CD4-positive, alpha-beta T cell (primary cell): Measurements from ENCODE around the gene GRID2. TPM values are rescaled to one million over a fixed set of nuclear protein-coding genes. Genes with fewer than 3 reads are reported as not detected.

Experiments
- ATAC-seq: fragments of 200-7000 bp; cut with Tn5 transposase; one replicate; pipeline ENCODE4 v1.10.0; 2022; ENCODE audit warnings: mild to moderate bottlenecking; ENCODE audit not compliant: poor library complexity
- CTCF ChIA-PET: fragments of 350-600 bp; sonication (Branson Sonifier 250); formaldehyde crosslinking; loops from one replicate; lab custom pipeline; 2021; ENCODE audit warnings: antibody characterized with exemption, inconsistent platforms; lab: Charles Lee
- POLR2A ChIA-PET: fragments of 350-600 bp; sonication (Branson Sonifier 250); formaldehyde crosslinking; loops from one replicate; lab custom pipeline; 2021; ENCODE audit warnings: antibody characterized with exemption, inconsistent platforms; lab: Charles Lee
- DNase-seq, 14 experiments: peaks; one replicate each; pipeline ENCODE4 v3.0.0-alpha.2; 2013 to 2020; ENCODE audit warnings: mixed read lengths in 2 of 14
- H3K27ac ChIP-seq, 2 donors: one replicate each; pipeline versions ENCODE4 v1.5.1 to v1.7.0; 2013; ENCODE audit warnings: low read length in 2 of 2, low read depth in 1 of 2, mild to moderate bottlenecking in 1 of 2
- H3K27me3 ChIP-seq, 2 experiments: 1 replicate in 1 of 2; 2 replicates in 1 of 2; pipeline versions ENCODE4 v1.6.1 to v1.7.0; 2013; ENCODE audit warnings: low read length in 2 of 2, control low read depth in 1 of 2, mild to moderate bottlenecking in 1 of 2, moderate library complexity in 1 of 2; ENCODE audit not compliant: insufficient read depth in 2 of 2, control insufficient read depth in 1 of 2
- H3K36me3 ChIP-seq: one replicate; pipeline ENCODE4 v1.6.1; 2013; ENCODE audit warnings: low read length, control low read depth; ENCODE audit not compliant: insufficient read depth
- H3K4me1 ChIP-seq: one replicate; pipeline ENCODE4 v1.6.1; 2013; ENCODE audit warnings: low read length, control low read depth; ENCODE audit not compliant: insufficient read depth
- H3K4me3 ChIP-seq: one replicate; pipeline ENCODE4 v1.5.1; 2013; ENCODE audit warnings: mild to moderate bottlenecking, low read length, moderate library complexity
- H3K9me3 ChIP-seq, 2 experiments: 1 replicate in 1 of 2; 2 replicates in 1 of 2; pipeline versions ENCODE4 v1.6.1 to v1.7.0; 2013; ENCODE audit warnings: low read length in 2 of 2, mild to moderate bottlenecking in 2 of 2, control low read depth in 1 of 2, moderate library complexity in 1 of 2; ENCODE audit not compliant: control insufficient read depth in 1 of 2, insufficient read depth in 1 of 2
- H3K27ac Mint-ChIP-seq: one replicate; pipeline ENCODE4 v1.8.0; 2020; ENCODE audit warnings: mixed read lengths
- H3K27me3 Mint-ChIP-seq: one replicate; pipeline ENCODE4 v1.8.0; 2021; ENCODE audit warnings: mixed read lengths
- H3K36me3 Mint-ChIP-seq: one replicate; pipeline ENCODE4 v1.8.0; 2021; ENCODE audit warnings: low read depth, mixed read lengths
- H3K4me1 Mint-ChIP-seq: one replicate; pipeline ENCODE4 v1.8.0; 2021; ENCODE audit warnings: low read depth, mixed read lengths
- H3K4me3 Mint-ChIP-seq: one replicate; pipeline ENCODE4 v1.8.0; 2020; ENCODE audit warnings: mild to moderate bottlenecking, mixed read lengths
- H3K9me3 Mint-ChIP-seq: one replicate; pipeline ENCODE4 v1.8.0; 2020; ENCODE audit warnings: mixed read lengths
- intact Hi-C, 2 experiments: fragments of 100-400 bp; cut with DNase I in 1 of 2; cut with micrococcal nuclease in 1 of 2; formaldehyde crosslinking; loops; one replicate each; pipeline versions ENCODE4 v1.15.1 to v1.9.0; 2023 to 2025; cut with DNase I, micrococcal nuclease
- total RNA-seq, 174 experiments: library from RNA in 2 of 174; stranded (reverse) in 2 of 174; gene quantifications; one replicate each; pipeline ENCODE4 v1.2.3 and lab custom pipeline; 2021 to 2026
- TF ChIP-seq, protein P1 (sequence below): fragments of 200-600 bp; IDR thresholded peaks from one replicate; pipeline ENCODE4 v1.8.0; 2022; ENCODE audit warnings: antibody characterized with exemption, mild to moderate bottlenecking

The GRID2 gene
- total RNA-seq, 2 experiments from 2014 or later, result not detected

DNA sequence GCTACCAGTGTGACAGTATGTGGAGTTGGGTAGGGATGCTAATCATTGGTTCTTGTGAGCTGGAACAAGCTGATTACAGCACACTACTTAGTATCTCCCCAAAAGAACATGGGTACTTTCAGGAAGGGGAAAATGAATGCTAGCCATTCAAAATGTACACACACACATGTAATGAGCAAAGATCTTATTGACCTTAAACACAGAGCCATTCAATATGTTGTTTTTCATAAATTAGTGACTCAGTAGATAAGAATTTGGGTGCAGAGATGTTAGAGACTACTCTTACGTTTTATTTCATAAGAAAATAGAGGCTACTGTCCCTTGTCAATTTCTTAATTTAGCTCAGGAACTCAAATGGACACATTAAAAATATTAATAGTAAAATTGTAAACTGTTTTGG is 1015.3 kb downstream of the GRID2 start:
- intact Hi-C loops, result no loop called here
- Histone ChIP-seq H3K36me3 (no peaks in the 10 kb centered on the region), H3K27me3 (no peaks in the 10 kb centered on the region), H3K4me1 (no peaks in the 10 kb centered on the region), H3K27ac (no peak overlapping the region), H3K4me3 (no peak overlapping the region), H3K9me3 (no peaks in the 10 kb centered on the region)
- ChIA-PET CTCF (no interaction called here), POLR2A (no interaction called here)
- Mint-ChIP-seq H3K4me1 (no peaks in the 10 kb centered on the region), H3K36me3 (no peaks in the 10 kb centered on the region), H3K9me3 (peaks cover 10% of the 10 kb centered on the region), H3K27ac (no peak overlapping the region), H3K27me3 (no peaks in the 10 kb centered on the region), H3K4me3 (no peak overlapping the region)
- DNase-seq, result no peak
- no peak for ATAC-seq
- TF ChIP-seq, protein P1, sequence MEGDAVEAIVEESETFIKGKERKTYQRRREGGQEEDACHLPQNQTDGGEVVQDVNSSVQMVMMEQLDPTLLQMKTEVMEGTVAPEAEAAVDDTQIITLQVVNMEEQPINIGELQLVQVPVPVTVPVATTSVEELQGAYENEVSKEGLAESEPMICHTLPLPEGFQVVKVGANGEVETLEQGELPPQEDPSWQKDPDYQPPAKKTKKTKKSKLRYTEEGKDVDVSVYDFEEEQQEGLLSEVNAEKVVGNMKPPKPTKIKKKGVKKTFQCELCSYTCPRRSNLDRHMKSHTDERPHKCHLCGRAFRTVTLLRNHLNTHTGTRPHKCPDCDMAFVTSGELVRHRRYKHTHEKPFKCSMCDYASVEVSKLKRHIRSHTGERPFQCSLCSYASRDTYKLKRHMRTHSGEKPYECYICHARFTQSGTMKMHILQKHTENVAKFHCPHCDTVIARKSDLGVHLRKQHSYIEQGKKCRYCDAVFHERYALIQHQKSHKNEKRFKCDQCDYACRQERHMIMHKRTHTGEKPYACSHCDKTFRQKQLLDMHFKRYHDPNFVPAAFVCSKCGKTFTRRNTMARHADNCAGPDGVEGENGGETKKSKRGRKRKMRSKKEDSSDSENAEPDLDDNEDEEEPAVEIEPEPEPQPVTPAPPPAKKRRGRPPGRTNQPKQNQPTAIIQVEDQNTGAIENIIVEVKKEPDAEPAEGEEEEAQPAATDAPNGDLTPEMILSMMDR, result no peak

DNA sequence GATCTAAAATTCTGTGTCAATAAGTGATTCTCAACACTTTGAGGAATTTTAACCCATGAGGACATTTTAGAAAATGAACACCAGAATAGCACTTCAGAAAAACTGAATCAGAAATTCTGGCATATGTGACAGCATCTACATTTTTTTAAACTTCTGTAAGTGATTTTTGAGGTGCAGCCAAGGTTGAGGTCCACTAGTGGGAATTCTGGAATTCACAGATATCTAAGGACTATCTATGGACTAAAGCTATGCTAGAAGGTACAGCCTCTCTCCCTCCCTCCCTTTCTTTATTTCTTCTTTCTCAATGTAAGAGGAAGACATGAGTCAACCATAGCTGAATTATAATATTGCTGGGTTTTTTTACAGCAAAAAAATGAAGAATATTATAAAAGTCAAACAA is 1016.6 kb downstream of the GRID2 start:
- H3K9me3 ChIP-seq, result no peaks in the 10 kb centered on the region
- Mint-ChIP-seq H3K4me1 (no peaks in the 10 kb centered on the region), H3K9me3 (peaks cover 5% of the 10 kb centered on the region), H3K27ac (no peak overlapping the region), H3K27me3 (no peaks in the 10 kb centered on the region), H3K4me3 (no peak overlapping the region), H3K36me3 (no peaks in the 10 kb centered on the region)
- CTCF ChIA-PET, result no interaction called here
- no peaks in the 10 kb centered on the region for H3K36me3 ChIP-seq
- no peaks in the 10 kb centered on the region for H3K4me1 ChIP-seq
- ATAC-seq, result no peak
- H3K27me3 ChIP-seq, result no peaks in the 10 kb centered on the region
- no peak for DNase-seq
- intact Hi-C loops, result loop anchor here in 1 of 2 experiments (1.0 kb wide), 1 partner anchor 8 kb away; no protein-coding TSS in a partner anchor
- TF ChIP-seq, protein P1, result no peak
- H3K4me3 ChIP-seq, result no peak overlapping the region
- H3K27ac ChIP-seq, result no peak overlapping the region
- POLR2A ChIA-PET, result no interaction called here

DNA sequence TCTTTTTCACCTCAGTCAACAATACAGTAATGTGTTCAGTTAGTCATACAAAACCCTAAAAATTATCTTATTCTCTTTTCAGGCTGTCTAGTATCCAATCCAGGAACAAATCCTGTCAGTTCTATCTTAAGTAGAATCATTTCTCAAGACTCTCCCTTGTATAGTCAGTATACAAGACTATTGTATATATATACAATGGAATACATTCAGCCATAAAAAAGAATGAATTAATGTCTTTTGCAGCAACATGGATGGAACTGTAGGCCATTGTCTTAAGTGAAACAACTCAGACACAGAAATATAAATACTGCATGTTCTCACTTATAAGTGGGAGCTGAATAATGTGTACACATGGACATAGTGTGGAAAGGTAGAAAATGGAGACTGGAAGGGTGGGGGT is 1023.6 kb downstream of the GRID2 start:
- TF ChIP-seq, protein P1, result no peak
- POLR2A ChIA-PET, result no interaction called here
- DNase-seq (no peak), ATAC-seq (no peak)
- H3K36me3 Mint-ChIP-seq, result no peaks in the 10 kb centered on the region
- H3K27me3 Mint-ChIP-seq, result no peaks in the 10 kb centered on the region
- intact Hi-C loops, result no loop called here
- H3K4me3 Mint-ChIP-seq, result no peak overlapping the region
- Histone ChIP-seq H3K4me3 (no peak overlapping the region), H3K27ac (no peak overlapping the region), H3K36me3 (no peaks in the 10 kb centered on the region), H3K27me3 (no peaks in the 10 kb centered on the region), H3K4me1 (no peaks in the 10 kb centered on the region), H3K9me3 (peaks cover 0 to 3% of the 10 kb centered on the region in 2 experiments)
- H3K27ac Mint-ChIP-seq, result no peak overlapping the region
- no peaks in the 10 kb centered on the region for H3K4me1 Mint-ChIP-seq
- peaks cover 6% of the 10 kb centered on the region for H3K9me3 Mint-ChIP-seq
- CTCF ChIA-PET, result no interaction called here
